Measurements from ENCODE around the gene DRD2.

- TF ChIP-seq ZSCAN25 (CRISPR knock-in tag; IDR thresholded peaks at IDR 0.05) (no peak), CTCF (CRISPR knock-in tag; IDR thresholded peaks at IDR 0.05) (no peak), ZNF792 (CRISPR knock-in tag; IDR thresholded peaks at IDR 0.05) (no peak), EP300 (IDR thresholded peaks at IDR 0.05; ENCODE audit: low read depth in 2 of 2, low read length in 2 of 2) (no peak), EP300 (CRISPR knock-in tag; IDR thresholded peaks at IDR 0.05; ENCODE audit: borderline replicate concordance) (no peak), HDAC2 (CRISPR knock-in tag; IDR thresholded peaks at IDR 0.05) (no peak), NFRKB (IDR thresholded peaks at IDR 0.05) (no peak), IRX3 (CRISPR knock-in tag; IDR thresholded peaks at IDR 0.05; ENCODE audit: borderline replicate concordance, low read depth) (no peak)
Observed at GRCh38 chr11:113504071-113504470, 28.9 kb upstream of the DRD2 start.
